Osteocyte (in vitro differentiated cells): ENCODE data around the gene RMC1. TPM values are rescaled to one million over a fixed set of nuclear protein-coding genes. Genes with fewer than 3 reads are reported as not detected.

Experiments used
- DNase-seq: peaks from one replicate; pipeline ENCODE4 v3.0.0; 2021; ENCODE audit warnings: mixed read lengths; ENCODE audit not compliant: unreplicated experiment; ENCODE audit errors: extremely low spot score
- H3K27ac Mint-ChIP-seq: one replicate; pipeline ENCODE4 v1.8.0; 2021; ENCODE audit warnings: mild to moderate bottlenecking, mixed read lengths; ENCODE audit not compliant: unreplicated experiment
- H3K27me3 Mint-ChIP-seq: one replicate; pipeline ENCODE4 v1.8.0; 2021; ENCODE audit warnings: mixed read lengths; ENCODE audit not compliant: unreplicated experiment
- H3K36me3 Mint-ChIP-seq: one replicate; pipeline ENCODE4 v1.8.0; 2021; ENCODE audit warnings: mixed read lengths; ENCODE audit not compliant: unreplicated experiment
- H3K4me1 Mint-ChIP-seq: one replicate; pipeline ENCODE4 v1.8.0; 2021; ENCODE audit warnings: mixed read lengths; ENCODE audit not compliant: unreplicated experiment
- H3K4me3 Mint-ChIP-seq: one replicate; pipeline ENCODE4 v1.8.0; 2021; ENCODE audit warnings: mild to moderate bottlenecking, moderate library complexity, mixed read lengths; ENCODE audit not compliant: unreplicated experiment
- H3K9me3 Mint-ChIP-seq: one replicate; pipeline ENCODE4 v1.8.0; 2021; ENCODE audit warnings: mixed read lengths; ENCODE audit not compliant: unreplicated experiment
- total RNA-seq: library from RNA; stranded (reverse); gene quantifications from 2 replicates; pipeline ENCODE4 v1.2.1, GENCODE V29; 2021
- TF ChIP-seq, protein P1 (sequence below): fragments of 200-600 bp; sonication (generic); IDR thresholded peaks from 2 replicates; pipeline ENCODE4 v1.5.0; 2021; ENCODE audit warnings: antibody characterized with exemption, mild to moderate bottlenecking, moderate library complexity

Gene RMC1
- total RNA-seq, 1 donor from 2014 or later = 25.5 TPM

DNA sequence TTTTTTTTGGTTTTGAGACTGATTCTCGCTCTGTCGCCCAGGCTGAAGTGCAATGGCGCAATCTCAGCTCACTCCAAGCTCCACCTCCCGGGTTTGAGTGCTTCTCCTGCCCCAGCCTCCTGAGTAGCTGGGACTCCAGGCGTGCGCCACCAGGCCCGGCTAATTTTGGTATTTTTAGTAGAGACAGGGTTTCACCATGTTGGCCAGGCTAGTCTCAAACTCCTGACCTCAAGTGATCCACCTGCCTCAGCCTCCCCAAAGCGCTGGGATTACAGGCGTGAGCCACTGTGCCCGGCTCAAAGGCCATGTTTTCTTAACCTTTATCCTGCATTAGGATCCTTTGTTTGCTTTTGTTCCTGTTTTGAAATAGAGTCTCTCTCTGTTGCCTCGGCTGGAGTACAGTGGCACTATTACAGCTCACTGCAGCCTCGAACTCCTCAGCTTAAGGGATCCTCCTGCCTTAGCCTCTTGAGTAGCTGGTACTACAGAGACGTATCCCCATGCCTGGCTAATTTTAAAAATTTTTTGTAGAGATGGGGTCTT is 42.0 kb downstream of the RMC1 start:
- H3K4me1 Mint-ChIP-seq = no peaks in the 10 kb centered on the region

DNA sequence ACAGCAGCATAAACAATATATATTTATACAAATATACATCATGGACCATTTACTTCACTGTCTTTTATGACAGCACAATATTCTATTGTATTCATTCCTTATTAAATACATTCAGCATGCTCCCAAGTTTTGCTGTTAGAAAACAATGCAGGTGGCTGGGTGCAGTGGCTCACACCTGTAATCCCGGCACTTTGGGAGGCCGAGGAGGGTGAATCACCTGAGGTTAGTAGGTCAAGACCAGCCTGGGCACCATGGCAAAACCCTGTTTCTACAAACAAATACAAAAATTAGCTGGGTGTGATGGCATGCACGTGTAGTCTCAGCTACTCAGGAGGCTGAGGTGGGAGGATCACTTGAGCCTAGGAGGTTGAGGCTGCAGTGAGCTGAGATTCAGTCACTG is 44.0 kb downstream of the RMC1 start:
- TF ChIP-seq, protein P1, sequence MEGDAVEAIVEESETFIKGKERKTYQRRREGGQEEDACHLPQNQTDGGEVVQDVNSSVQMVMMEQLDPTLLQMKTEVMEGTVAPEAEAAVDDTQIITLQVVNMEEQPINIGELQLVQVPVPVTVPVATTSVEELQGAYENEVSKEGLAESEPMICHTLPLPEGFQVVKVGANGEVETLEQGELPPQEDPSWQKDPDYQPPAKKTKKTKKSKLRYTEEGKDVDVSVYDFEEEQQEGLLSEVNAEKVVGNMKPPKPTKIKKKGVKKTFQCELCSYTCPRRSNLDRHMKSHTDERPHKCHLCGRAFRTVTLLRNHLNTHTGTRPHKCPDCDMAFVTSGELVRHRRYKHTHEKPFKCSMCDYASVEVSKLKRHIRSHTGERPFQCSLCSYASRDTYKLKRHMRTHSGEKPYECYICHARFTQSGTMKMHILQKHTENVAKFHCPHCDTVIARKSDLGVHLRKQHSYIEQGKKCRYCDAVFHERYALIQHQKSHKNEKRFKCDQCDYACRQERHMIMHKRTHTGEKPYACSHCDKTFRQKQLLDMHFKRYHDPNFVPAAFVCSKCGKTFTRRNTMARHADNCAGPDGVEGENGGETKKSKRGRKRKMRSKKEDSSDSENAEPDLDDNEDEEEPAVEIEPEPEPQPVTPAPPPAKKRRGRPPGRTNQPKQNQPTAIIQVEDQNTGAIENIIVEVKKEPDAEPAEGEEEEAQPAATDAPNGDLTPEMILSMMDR = no peak
- no peaks in the 10 kb centered on the region for H3K27me3 Mint-ChIP-seq
- H3K4me3 Mint-ChIP-seq = no peak overlapping the region
- no peak overlapping the region for H3K27ac Mint-ChIP-seq
- no peak for DNase-seq
- no peaks in the 10 kb centered on the region for H3K4me1 Mint-ChIP-seq
- H3K36me3 Mint-ChIP-seq = peaks cover 43% of the 10 kb centered on the region
- H3K9me3 Mint-ChIP-seq = no peaks in the 10 kb centered on the region

More for the DNA sequence above, 42.0 kb downstream of the RMC1 start:
- Mint-ChIP-seq H3K36me3 (peaks cover 37% of the 10 kb centered on the region), H3K27me3 (no peaks in the 10 kb centered on the region), H3K4me3 (no peak overlapping the region), H3K27ac (no peak overlapping the region), H3K9me3 (no peaks in the 10 kb centered on the region)
- TF ChIP-seq, protein P1 = no peak
- DNase-seq = no peak

DNA sequence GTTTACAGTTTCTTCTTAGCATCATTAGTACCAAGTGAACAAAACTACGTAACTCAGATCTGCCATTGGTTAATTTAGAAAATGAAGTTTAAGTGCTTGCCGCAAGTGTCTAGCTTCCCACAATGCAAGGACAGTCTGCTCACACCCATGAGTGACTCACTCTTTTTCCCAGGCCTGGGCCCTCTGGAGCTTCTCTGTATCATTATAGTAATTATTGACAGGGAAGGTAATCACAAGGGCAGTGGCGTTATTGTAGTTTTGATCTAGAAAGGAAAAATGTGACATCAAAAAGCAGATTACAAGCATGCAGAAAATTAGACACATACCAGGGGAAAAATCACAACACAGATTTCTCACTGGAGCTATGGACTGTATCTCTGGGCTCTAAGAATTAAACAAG is 44.5 kb downstream of the RMC1 start:
- DNase-seq = no peak
- H3K4me1 Mint-ChIP-seq = no peaks in the 10 kb centered on the region
- H3K9me3 Mint-ChIP-seq = no peaks in the 10 kb centered on the region
- H3K27me3 Mint-ChIP-seq = no peaks in the 10 kb centered on the region
- TF ChIP-seq, protein P1 = no peak
- H3K36me3 Mint-ChIP-seq = peaks cover 44% of the 10 kb centered on the region
- no peak overlapping the region for H3K27ac Mint-ChIP-seq
- no peak overlapping the region for H3K4me3 Mint-ChIP-seq

DNA sequence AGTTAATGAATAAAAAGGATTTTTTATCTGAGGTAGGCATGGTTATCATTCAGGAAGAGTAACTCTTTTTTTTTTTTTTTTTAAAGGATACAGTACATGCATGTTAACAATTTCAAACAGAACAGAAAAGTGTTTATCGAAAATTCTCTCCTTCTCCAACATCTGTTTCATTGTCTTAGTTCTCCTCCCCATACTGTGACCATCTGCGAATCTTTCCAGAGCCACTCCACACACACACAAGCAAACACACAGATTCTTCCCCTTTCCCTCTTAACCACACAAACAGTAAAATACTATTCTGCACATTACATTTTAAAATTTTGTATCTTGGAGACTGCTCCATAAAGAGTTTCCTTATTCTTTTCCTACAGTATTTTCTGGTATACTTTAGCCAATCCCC is 45.0 kb downstream of the RMC1 start:
- H3K4me1 Mint-ChIP-seq = no peaks in the 10 kb centered on the region
- H3K27ac Mint-ChIP-seq = no peak overlapping the region
- no peaks in the 10 kb centered on the region for H3K9me3 Mint-ChIP-seq

DNA sequence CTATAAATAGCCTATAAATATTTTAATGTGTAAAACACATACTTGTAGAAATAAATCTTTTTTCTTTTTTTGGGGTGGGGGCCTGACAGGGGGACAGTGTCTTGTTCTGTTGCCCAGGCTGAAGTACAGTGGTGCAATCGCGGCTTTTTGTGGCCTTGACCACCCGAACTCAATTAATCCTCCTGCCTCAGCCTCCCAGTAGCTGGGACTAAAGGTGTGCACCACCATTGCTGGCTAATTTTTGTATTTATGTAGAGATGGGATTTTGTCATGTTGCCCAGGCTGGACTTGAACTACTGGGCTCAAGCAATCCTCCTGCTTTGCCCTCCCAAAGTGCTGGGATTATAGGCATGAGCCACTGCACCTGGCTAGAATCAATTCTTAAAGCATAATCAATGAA is 45.4 kb downstream of the RMC1 start:
- peaks cover 46% of the 10 kb centered on the region for H3K36me3 Mint-ChIP-seq
- H3K27me3 Mint-ChIP-seq = no peaks in the 10 kb centered on the region
- no peak overlapping the region for H3K27ac Mint-ChIP-seq
- DNase-seq = no peak
- no peaks in the 10 kb centered on the region for H3K9me3 Mint-ChIP-seq
- H3K4me1 Mint-ChIP-seq = no peaks in the 10 kb centered on the region
- no peak overlapping the region for H3K4me3 Mint-ChIP-seq
- TF ChIP-seq, protein P1 = no peak

More for the DNA sequence above, 45.0 kb downstream of the RMC1 start:
- Mint-ChIP-seq H3K27me3 (no peaks in the 10 kb centered on the region), H3K4me3 (no peak overlapping the region), H3K36me3 (peaks cover 48% of the 10 kb centered on the region)
- TF ChIP-seq, protein P1 = no peak
- DNase-seq = no peak
